K562 (cell line): ENCODE results near the gene PHLDA3. TPM values are rescaled to one million over a fixed set of nuclear protein-coding genes. Genes with fewer than 3 reads are reported as not detected.

Experiments
- FOXA3 ChIP-seq, 2 experiments: fragments of 450-650 bp in 1 of 2; sonication (generic) in 1 of 2; formaldehyde crosslinking; IDR thresholded peaks in 1 of 2; conservative IDR thresholded peaks in 1 of 2; 2 replicates each; pipeline versions ENCODE4 v1.4.0 to v1.8.0; 2020 to 2022; ENCODE audit warnings: mild to moderate bottlenecking in 2 of 2, missing genetic modification reagents in 1 of 2
- MLX ChIP-seq, 2 experiments: fragments of 450-650 bp in 1 of 2; sonication (generic) in 1 of 2; formaldehyde crosslinking; conservative IDR thresholded peaks; 2 replicates each; pipeline versions ENCODE4 v1.4.0 to v1.8.1; 2020 to 2022; ENCODE audit warnings: mild to moderate bottlenecking in 1 of 2, missing genetic modification reagents in 1 of 2
- RERE ChIP-seq: sonication (generic); formaldehyde crosslinking; IDR thresholded peaks from 2 replicates; pipeline ENCODE4 v1.8.0; 2023; ENCODE audit warnings: missing genetic modification reagents, mild to moderate bottlenecking, borderline replicate concordance
- ZNF507 ChIP-seq: conservative IDR thresholded peaks from 2 replicates; pipeline ENCODE4 v1.6.1; 2017; ENCODE audit warnings: missing genetic modification characterization, missing compliant biosample characterization
- polyA plus RNA-seq, 8 experiments: library from polyadenylated mRNA; depleted of rRNA in 4 of 8; stranded (reverse) in 5 of 8; unstranded in 3 of 8; fragments of >200 nt; fragmentation: Nextera tagmentation in 2 of 8; fragmentation: Illumina TruSeq in 1 of 8; extraction: Ambion mirVana in 2 of 8; extraction: Trizol in 1 of 8; gene quantifications; 2 replicates each; pipeline versions ENCODE4 v1.2.1 to v1.2.3, GENCODE V29; 2011 to 2014; ENCODE audit warnings: inconsistent platforms in 1 of 8, missing spikeins in 1 of 8
- total RNA-seq, 7 experiments: library from RNA; depleted of rRNA in 6 of 7; stranded (reverse); fragments of >200 nt in 6 of 7; fragmentation: Illumina TruSeq in 2 of 7; extraction: Trizol in 2 of 7; gene quantifications; 2 replicates each; pipeline versions ENCODE4 v1.2.1 to v1.2.3, GENCODE V29; 2011 to 2021; ENCODE audit warnings: low replicate concordance in 1 of 7

The PHLDA3 gene
- total and polyA plus RNA-seq, 9 of the 15 experiments (the other 6 are each of a cell fraction or from before 2014, with no cell fraction given) = 0.11 to 0.27 TPM; not detected in 7

GRCh38 chr1:201476670-201477344 lies 7.8 kb upstream of the PHLDA3 start (continued):
- no peak for TF ChIP-seq RERE (CRISPR knock-in tag)
- no peak for TF ChIP-seq ZNF507 (tag)
- TF ChIP-seq FOXA3 (CRISPR knock-in tag; conservative IDR thresholded peaks at IDR 0.05 in 1 of 2, IDR thresholded peaks at IDR 0.05 in 1 of 2) = no peak
- no peak for TF ChIP-seq MLX (CRISPR knock-in tag; conservative IDR thresholded peaks at IDR 0.05)
- TF ChIP-seq, all 486 proteins: peak for 0
